H1 (cell line): ENCODE measurements around the gene PAK2.

Experiments used
- ASH2L ChIP-seq: fragments of 200-600, 300-600 bp; sonication (generic); IDR thresholded peaks from one replicate; pipeline ENCODE4 v1.7.1; 2017; ENCODE audit warnings: low read length
- ATF2 ChIP-seq: IDR thresholded peaks from 2 replicates; pipeline ENCODE4 v1.6.1; 2012; ENCODE audit warnings: low read length, inconsistent platforms
- CREB1 ChIP-seq: IDR thresholded peaks from 2 replicates; pipeline ENCODE4 v1.6.1; 2012; ENCODE audit warnings: inconsistent platforms
- CTCF ChIP-seq, 3 experiments: IDR thresholded peaks; 1 replicate in 2 of 3; 2 replicates in 1 of 3; pipeline versions ENCODE4 v1.5.1 to v1.6.1; 2011; ENCODE audit warnings: low read length in 3 of 3, mild to moderate bottlenecking in 3 of 3, inconsistent platforms in 2 of 3, low read depth in 1 of 3, moderate library complexity in 1 of 3; ENCODE audit not compliant: insufficient read depth in 1 of 3; ENCODE audit errors: control extremely low read depth in 1 of 3
- EZH2 ChIP-seq: fragments of 200-600 bp; sonication (generic); IDR thresholded peaks from 2 replicates; pipeline ENCODE4 v1.7.1; 2012; ENCODE audit warnings: low read depth, mild to moderate bottlenecking, moderate library complexity, low read length, inconsistent platforms; ENCODE audit not compliant: severe bottlenecking
- KDM1A ChIP-seq: fragments of 200-600, 300-600 bp; sonication (generic); IDR thresholded peaks from 2 replicates; pipeline ENCODE4 v1.7.1; 2016; ENCODE audit warnings: mild to moderate bottlenecking, low read length, borderline replicate concordance
- MAX ChIP-seq: IDR thresholded peaks from 2 replicates; pipeline ENCODE4 v1.6.1; 2012; ENCODE audit warnings: inconsistent platforms
- NRF1 ChIP-seq: IDR thresholded peaks from 2 replicates; pipeline ENCODE4 v1.6.1; 2011; ENCODE audit warnings: mild to moderate bottlenecking, low read depth, low read length, improper control_type of control experiment
- POLR2A ChIP-seq, 2 experiments: IDR thresholded peaks; 1 replicate in 1 of 2; 2 replicates in 1 of 2; pipeline ENCODE4 v1.6.1; 2011; ENCODE audit warnings: low read depth in 2 of 2, low read length in 2 of 2, mild to moderate bottlenecking in 2 of 2; ENCODE audit errors: control extremely low read depth in 1 of 2
- POLR2AphosphoS5 ChIP-seq: IDR thresholded peaks from 2 replicates; pipeline ENCODE4 v1.6.1; 2011; ENCODE audit warnings: low read depth, low read length
- RNF2 ChIP-seq: fragments of 200-900, 300-1000 bp; sonication (generic); IDR thresholded peaks from 2 replicates; pipeline ENCODE4 v1.7.1; 2016; ENCODE audit warnings: borderline replicate concordance, low read depth, mild to moderate bottlenecking, antibody characterized with exemption, low read length; ENCODE audit not compliant: poor library complexity, severe bottlenecking; ENCODE audit errors: missing control alignments
- SAP30 ChIP-seq: fragments of 300-600 bp; sonication (generic); IDR thresholded peaks from 2 replicates; pipeline ENCODE4 v1.7.1; 2012; ENCODE audit warnings: low read length, moderate library complexity, mild to moderate bottlenecking, inconsistent platforms; ENCODE audit not compliant: insufficient read depth, insufficient replicate concordance
- SUZ12 ChIP-seq: fragments of 200-600 bp; sonication (generic); IDR thresholded peaks from 2 replicates; pipeline ENCODE4 v1.6.1; 2012; ENCODE audit warnings: mild to moderate bottlenecking, inconsistent platforms, low read length, moderate library complexity, mixed read lengths
- USF2 ChIP-seq: IDR thresholded peaks from 2 replicates; pipeline ENCODE4 v1.6.1; 2011; ENCODE audit warnings: low read length, improper control_type of control experiment

GRCh38 chr3:196741249-196741889 lies 1.7 kb downstream of the PAK2 start:
- TF ChIP-seq RNF2, result no peak
- TF ChIP-seq SUZ12, result no peak
- TF ChIP-seq CREB1, result no peak
- no peak for TF ChIP-seq MAX
- TF ChIP-seq POLR2AphosphoS5, result no peak
- no peak for TF ChIP-seq ASH2L
- TF ChIP-seq CTCF (IDR thresholded peaks at IDR 0.05; ENCODE audit: control extremely low read depth in 1 of 3, insufficient read depth in 1 of 3, low read depth in 1 of 3, low read length in 3 of 3), result no peak
- TF ChIP-seq POLR2A (IDR thresholded peaks at IDR 0.05; ENCODE audit: control extremely low read depth in 1 of 2, low read depth in 2 of 2, low read length in 2 of 2), result no peak
- no peak for TF ChIP-seq USF2
- no peak for TF ChIP-seq NRF1
- no peak for TF ChIP-seq EZH2
- TF ChIP-seq ATF2, result no peak
- TF ChIP-seq KDM1A, result no peak
- TF ChIP-seq SAP30, result no peak
